K562 (cell line): ENCODE measurements around the gene RING1. TPM values are rescaled to one million over a fixed set of nuclear protein-coding genes. Genes with fewer than 3 reads are reported as not detected.

Experiments
- ADNP ChIP-seq: fragments of 200-800 bp; sonication (Bioruptor generic); IDR thresholded peaks from 2 replicates; pipeline ENCODE4 v1.6.1; 2016; ENCODE audit warnings: missing genetic modification characterization, missing compliant biosample characterization
- ASH1L ChIP-seq: fragments of 450-650 bp; IDR thresholded peaks from 2 replicates; pipeline ENCODE4 v1.6.1; 2018; ENCODE audit warnings: borderline replicate concordance, mild to moderate bottlenecking, low read depth; ENCODE audit not compliant: partially characterized antibody
- EHMT2 ChIP-seq: fragments of 450-650 bp; IDR thresholded peaks from 2 replicates; pipeline ENCODE4 v1.6.1; 2018; ENCODE audit warnings: antibody characterized with exemption
- FOXK1 ChIP-seq: sonication (generic); formaldehyde crosslinking; IDR thresholded peaks from 2 replicates; pipeline ENCODE4 v1.8.0; 2022; ENCODE audit warnings: missing genetic modification reagents, mild to moderate bottlenecking, borderline replicate concordance
- MAX ChIP-seq: sonication (generic); formaldehyde crosslinking; IDR thresholded peaks from 2 replicates; pipeline ENCODE4 v1.9.0; 2022; ENCODE audit warnings: mild to moderate bottlenecking, missing genetic modification reagents
- MYNN ChIP-seq, 2 experiments: sonication (generic); formaldehyde crosslinking in 1 of 2; IDR thresholded peaks; 2 replicates each; pipeline versions ENCODE4 v1.5.0 to v1.6.1; 2016 to 2020; ENCODE audit warnings: antibody characterized with exemption in 1 of 2, missing genetic modification reagents in 1 of 2
- NR2C1 ChIP-seq, 2 experiments: fragments of 450-650 bp; IDR thresholded peaks; 2 replicates each; pipeline ENCODE4 v1.6.1; 2017; ENCODE audit warnings: mild to moderate bottlenecking in 2 of 2, antibody characterized with exemption in 1 of 2, inconsistent platforms in 1 of 2, missing compliant biosample characterization in 1 of 2, missing genetic modification characterization in 1 of 2
- SFPQ ChIP-seq: fragments of 200-400 bp; formaldehyde crosslinking; IDR thresholded peaks from 2 replicates; pipeline ENCODE4 v1.6.1; 2017; ENCODE audit warnings: mild to moderate bottlenecking, low read depth, low read length, moderate library complexity
- THAP12 ChIP-seq: fragments of 250-450 bp; sonication (Bioruptor Pico); IDR thresholded peaks from 2 replicates; pipeline ENCODE4 v1.9.0; 2021; ENCODE audit warnings: mild to moderate bottlenecking, inconsistent platforms
- XRCC4 ChIP-seq: IDR thresholded peaks from one replicate; pipeline ENCODE4 v1.6.1; 2011; ENCODE audit not compliant: insufficient read depth, insufficient read length; ENCODE audit errors: extremely low read depth
- ZNF76 ChIP-seq: fragments of 250-450 bp; sonication (Bioruptor Pico); IDR thresholded peaks from 2 replicates; pipeline ENCODE4 v1.4.0; 2020; ENCODE audit warnings: mild to moderate bottlenecking, moderate library complexity, borderline replicate concordance
- polyA plus RNA-seq, 8 experiments: library from polyadenylated mRNA; depleted of rRNA in 4 of 8; stranded (reverse) in 5 of 8; unstranded in 3 of 8; fragments of >200 nt; fragmentation: Nextera tagmentation in 2 of 8; fragmentation: Illumina TruSeq in 1 of 8; extraction: Ambion mirVana in 2 of 8; extraction: Trizol in 1 of 8; gene quantifications; 2 replicates each; pipeline versions ENCODE4 v1.2.1 to v1.2.3, GENCODE V29; 2011 to 2014; ENCODE audit warnings: inconsistent platforms in 1 of 8, missing spikeins in 1 of 8
- total RNA-seq, 7 experiments: library from RNA; depleted of rRNA in 6 of 7; stranded (reverse); fragments of >200 nt in 6 of 7; fragmentation: Illumina TruSeq in 2 of 7; extraction: Trizol in 2 of 7; gene quantifications; 2 replicates each; pipeline versions ENCODE4 v1.2.1 to v1.2.3, GENCODE V29; 2011 to 2021; ENCODE audit warnings: low replicate concordance in 1 of 7

Gene RING1
- total and polyA plus RNA-seq, 9 of the 15 experiments (the other 6 are each of a cell fraction or from before 2014, with no cell fraction given): 4.2 to 59.1 (median 36.9) TPM

- no peak for TF ChIP-seq THAP12 (CRISPR knock-in tag)
- no peak for TF ChIP-seq ASH1L
- TF ChIP-seq EHMT2: peak; percentile 94
- TF ChIP-seq ADNP (tag): no peak
- TF ChIP-seq FOXK1 (CRISPR knock-in tag): no peak
- TF ChIP-seq MAX (CRISPR knock-in tag): 0 out of 2 replicates have a peak, but pooled peaks have one; percentile 18
- no peak for TF ChIP-seq MYNN (IDR thresholded peaks at IDR 0.05)
- TF ChIP-seq MYNN (CRISPR knock-in tag; IDR thresholded peaks at IDR 0.05): no peak
- TF ChIP-seq SFPQ: no peak
- TF ChIP-seq XRCC4: no peak
- no peak for TF ChIP-seq ZNF76 (CRISPR knock-in tag)
- peak; percentile 72 for TF ChIP-seq NR2C1 (IDR thresholded peaks at IDR 0.05)
- TF ChIP-seq NR2C1 (tag; IDR thresholded peaks at IDR 0.05): peak; percentile 62
Measured at GRCh38 chr6:33195304-33196165, 12.8 kb upstream of the RING1 start (continued).
